WI38 (cell line): ENCODE results near the gene AFTPH.

ENCODE experiments used
- H3K4me3 ChIP-seq: 2 replicates; pipeline ENCODE4 v1.5.1; 2011; ENCODE audit warnings: low read depth, mild to moderate bottlenecking, control low read depth, low read length
- TF ChIP-seq, protein P1 (sequence below): IDR thresholded peaks from 2 replicates; pipeline ENCODE4 v1.5.1; 2012; ENCODE audit warnings: low read depth, mild to moderate bottlenecking, control low read depth, low read length

AFTPH gene

DNA sequence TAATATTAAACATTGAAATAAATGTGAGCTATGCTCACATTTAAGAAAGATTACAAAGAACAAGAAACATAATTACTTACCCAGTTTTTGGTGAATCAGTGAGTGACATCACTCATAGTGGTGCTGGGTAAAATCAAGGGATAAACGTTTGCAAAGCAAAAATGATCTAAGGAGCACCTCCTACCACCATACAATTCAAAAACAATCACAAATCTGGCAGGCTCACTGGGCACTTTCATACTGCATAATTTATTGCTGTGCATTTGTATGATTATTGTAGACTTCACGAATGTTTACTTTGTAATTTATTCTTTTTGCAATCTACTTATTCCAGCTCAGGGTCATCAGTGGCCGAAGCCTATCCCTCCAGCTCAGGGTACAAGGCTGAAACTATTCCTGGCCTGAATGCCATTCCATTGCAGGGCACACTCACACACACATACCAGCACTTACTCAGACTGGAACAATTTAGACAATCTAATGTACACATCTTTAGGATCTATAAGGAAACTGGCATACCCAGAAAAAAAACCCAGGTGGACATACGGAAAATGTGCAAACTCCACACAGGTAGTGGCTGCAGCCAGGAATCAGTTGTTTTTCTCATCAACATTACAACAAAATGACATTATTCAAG lies 34.4 kb downstream of the AFTPH start:
- TF ChIP-seq, protein P1, sequence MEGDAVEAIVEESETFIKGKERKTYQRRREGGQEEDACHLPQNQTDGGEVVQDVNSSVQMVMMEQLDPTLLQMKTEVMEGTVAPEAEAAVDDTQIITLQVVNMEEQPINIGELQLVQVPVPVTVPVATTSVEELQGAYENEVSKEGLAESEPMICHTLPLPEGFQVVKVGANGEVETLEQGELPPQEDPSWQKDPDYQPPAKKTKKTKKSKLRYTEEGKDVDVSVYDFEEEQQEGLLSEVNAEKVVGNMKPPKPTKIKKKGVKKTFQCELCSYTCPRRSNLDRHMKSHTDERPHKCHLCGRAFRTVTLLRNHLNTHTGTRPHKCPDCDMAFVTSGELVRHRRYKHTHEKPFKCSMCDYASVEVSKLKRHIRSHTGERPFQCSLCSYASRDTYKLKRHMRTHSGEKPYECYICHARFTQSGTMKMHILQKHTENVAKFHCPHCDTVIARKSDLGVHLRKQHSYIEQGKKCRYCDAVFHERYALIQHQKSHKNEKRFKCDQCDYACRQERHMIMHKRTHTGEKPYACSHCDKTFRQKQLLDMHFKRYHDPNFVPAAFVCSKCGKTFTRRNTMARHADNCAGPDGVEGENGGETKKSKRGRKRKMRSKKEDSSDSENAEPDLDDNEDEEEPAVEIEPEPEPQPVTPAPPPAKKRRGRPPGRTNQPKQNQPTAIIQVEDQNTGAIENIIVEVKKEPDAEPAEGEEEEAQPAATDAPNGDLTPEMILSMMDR, result no peak
- H3K4me3 ChIP-seq, result no peak overlapping the region

DNA sequence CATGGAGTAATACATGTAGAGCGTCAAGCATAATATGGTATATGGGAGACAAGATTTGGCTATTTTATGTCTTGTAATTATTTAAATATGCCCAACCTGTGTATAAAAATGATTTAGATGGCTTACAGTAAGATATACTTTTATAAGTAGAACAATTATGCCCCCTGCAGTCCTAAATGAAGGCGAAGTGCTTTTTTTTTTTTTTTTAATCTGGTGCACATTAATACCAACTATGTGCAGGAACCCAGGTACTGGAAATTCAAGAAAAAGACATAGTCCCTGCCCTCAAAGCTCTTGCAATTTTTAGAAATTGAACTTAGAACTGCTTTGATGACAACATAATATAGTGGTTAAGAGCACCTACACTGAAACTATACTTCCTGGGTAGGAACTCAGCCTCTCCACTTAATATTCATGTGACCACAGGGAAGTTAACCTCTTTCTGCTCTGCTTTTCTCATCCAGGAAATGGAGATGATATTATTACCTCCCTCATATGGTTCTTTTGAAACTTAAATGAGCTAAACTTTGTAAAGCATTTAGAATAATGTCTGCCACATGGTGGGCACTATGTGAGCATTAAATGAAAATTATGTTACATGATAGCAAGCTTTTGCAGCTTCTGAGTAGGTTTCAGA lies 38.1 kb downstream of the AFTPH start:
- H3K4me3 ChIP-seq, result no peak overlapping the region
- TF ChIP-seq, protein P1, result no peak

DNA sequence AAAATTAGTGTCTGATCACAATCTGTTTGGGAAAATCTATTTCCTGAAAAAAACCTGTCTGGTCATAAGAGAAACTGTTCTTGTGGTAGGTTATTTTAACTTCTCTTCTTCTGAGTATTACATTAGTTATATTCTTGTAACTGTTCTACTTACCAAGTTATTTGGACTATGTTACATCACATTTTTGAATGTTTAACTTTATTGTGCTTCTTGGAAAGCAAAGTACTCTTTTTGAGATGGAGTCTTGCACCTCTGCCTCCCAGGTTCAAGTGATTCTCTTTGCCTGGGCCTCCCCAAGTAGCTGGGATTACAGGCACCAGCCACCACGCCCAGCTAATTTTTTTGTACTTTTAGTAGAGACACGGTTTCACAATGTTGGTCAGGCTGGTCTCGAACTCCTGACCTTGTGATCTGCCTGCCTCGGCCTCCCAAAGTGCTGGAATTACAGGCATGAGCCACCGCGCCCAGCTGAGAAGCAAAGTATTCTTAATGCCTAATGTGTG lies 39.4 kb downstream of the AFTPH start:
- TF ChIP-seq, protein P1, result no peak

DNA sequence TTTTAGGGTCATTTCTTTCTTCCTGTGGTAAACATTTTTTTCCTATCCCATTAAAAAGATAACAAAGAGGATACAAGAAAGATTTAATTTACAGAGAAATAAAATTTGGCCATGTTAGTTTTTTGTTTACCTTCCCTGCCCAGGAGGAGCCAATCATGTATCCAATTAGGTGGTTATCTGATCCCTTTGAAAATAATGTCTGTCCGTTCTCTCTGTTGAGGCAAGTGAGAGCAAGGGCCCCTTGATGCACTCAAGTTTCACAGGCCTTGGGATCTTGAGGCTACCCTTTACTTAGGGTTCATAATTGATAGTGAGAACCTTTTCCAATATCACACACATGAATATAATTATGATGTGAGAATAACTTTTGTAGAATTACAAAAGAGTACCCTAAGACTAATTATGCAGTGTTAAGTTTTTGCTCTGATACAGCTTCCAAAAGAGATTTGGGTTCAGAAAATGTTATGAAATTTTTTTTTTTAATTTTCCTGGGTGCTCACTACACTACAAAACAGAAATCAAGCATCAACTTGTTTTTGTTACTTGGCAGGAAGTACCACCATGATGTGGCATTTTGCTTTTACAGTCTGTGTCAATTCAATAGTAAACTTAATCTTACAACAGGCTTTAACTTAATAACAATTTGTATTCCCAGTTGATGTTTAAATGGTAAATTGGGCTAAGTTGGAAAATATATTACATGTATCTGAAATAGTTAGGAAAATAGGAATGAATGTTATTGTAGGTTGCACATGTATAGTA lies 42.0 kb downstream of the AFTPH start:
- H3K4me3 ChIP-seq, result no peak overlapping the region
- TF ChIP-seq, protein P1, result no peak

More for the DNA sequence above, 39.4 kb downstream of the AFTPH start:
- no peak overlapping the region for H3K4me3 ChIP-seq

DNA sequence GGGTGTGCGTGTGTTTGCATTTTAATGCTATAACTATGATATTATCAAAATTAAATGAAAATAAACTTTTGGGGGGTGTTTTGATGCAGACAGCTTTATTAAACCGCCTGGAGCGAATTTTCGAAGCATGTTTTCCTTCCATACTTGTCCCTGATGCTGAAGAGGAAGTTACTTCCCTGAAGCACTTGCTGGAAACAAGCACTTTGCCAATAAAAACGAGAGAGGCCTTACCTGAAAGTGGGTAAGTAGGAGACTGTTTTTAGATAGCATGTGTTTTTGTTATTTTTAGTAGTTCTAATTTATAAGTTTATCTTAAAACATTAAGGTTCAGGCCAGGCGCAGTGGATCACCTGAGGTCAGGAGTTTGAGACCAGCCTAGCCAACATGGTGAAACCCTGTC lies 43.3 kb downstream of the AFTPH start:
- H3K4me3 ChIP-seq, result no peak overlapping the region
- TF ChIP-seq, protein P1, result no peak

DNA sequence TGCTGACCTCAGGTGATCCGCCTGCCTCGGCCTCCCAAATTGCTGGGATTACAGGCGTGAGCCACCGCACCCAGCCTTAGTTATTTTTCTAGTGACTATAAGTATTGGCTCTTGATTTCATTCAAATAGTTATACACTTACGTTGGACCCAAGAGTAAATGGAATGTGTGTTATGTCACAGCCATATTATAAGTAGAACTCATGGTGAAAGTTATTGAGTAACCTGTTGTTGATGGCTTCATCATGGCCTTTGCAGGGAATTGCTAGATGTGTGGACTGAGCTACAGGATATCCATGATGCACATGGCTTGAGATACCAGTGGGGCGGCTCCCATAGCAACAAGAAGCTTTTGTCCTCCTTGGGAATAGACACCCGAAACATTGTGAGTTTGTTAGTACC lies 44.7 kb downstream of the AFTPH start:
- TF ChIP-seq, protein P1, result no peak
- no peak overlapping the region for H3K4me3 ChIP-seq

DNA sequence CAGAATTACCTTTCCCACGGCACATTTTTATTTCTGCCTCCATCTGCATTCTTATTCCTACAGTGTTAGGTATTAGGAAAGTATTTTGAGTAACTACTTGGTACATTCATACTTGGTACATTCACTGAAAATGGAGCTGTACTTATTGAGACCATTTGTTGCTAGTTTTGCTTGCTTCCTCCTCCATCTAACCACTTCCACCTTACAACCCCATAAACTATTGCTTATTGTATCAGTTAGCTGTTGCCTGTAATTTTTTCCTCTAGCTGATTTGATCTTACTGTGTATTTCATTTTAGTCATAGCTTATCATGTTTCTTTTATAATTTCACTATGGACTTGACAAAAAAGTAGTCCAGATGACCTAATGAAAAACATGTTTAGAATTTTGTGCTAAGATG lies 50.7 kb downstream of the AFTPH start:
- no peak overlapping the region for H3K4me3 ChIP-seq
- TF ChIP-seq, protein P1, result no peak
